Cerebellar cortex (tissue), 1 donor: ENCODE measurements around the gene CFAP77.
"Not testable (repeated sequence)": the region's sequence is repeated elsewhere in the genome, so short reads cannot be mapped to it uniquely, and the experiment has no call there.

Experiments used
- DNase-seq: peaks from one replicate; pipeline ENCODE4 v3.0.0-alpha.2; 2015; ENCODE audit warnings: low spot score

CFAP77 gene

GRCh38 chr9:132547976-132548730 lies 138.1 kb downstream of the CFAP77 start:
- DNase-seq, result no peak

GRCh38 chr9:132548751-132549640 lies 139.0 kb downstream of the CFAP77 start:
- no peak for DNase-seq

- DNase-seq, result no peak
Measured at GRCh38 chr9:132551556-132551955, 141.5 kb downstream of the CFAP77 start.

GRCh38 chr9:132552041-132552440 lies 142.0 kb downstream of the CFAP77 start:
- DNase-seq, result no peak

GRCh38 chr9:132554755-132555154 lies 144.7 kb downstream of the CFAP77 start:
- no peak for DNase-seq

- DNase-seq, result no peak
Measured at GRCh38 chr9:132555528-132555927, 145.5 kb downstream of the CFAP77 start.

- no peak for DNase-seq
Measured at GRCh38 chr9:132556235-132556634, 146.2 kb downstream of the CFAP77 start.

GRCh38 chr9:132556714-132557113 lies 146.7 kb downstream of the CFAP77 start:
- no peak for DNase-seq

GRCh38 chr9:132557159-132557558 lies 147.1 kb downstream of the CFAP77 start:
- DNase-seq, result no peak

- no peak for DNase-seq
Measured at GRCh38 chr9:132559711-132560110, 149.7 kb downstream of the CFAP77 start.

GRCh38 chr9:132560616-132561202 lies 150.7 kb downstream of the CFAP77 start:
- DNase-seq, result peak; percentile 80

GRCh38 chr9:132562306-132562573 lies 152.2 kb downstream of the CFAP77 start:
- DNase-seq, result no peak

GRCh38 chr9:132564526-132564925 lies 154.5 kb downstream of the CFAP77 start:
- DNase-seq, result no peak

GRCh38 chr9:132568787-132569186 lies 158.8 kb downstream of the CFAP77 start:
- DNase-seq, result not testable (repeated sequence)

GRCh38 chr9:132571806-132572600 lies 162.0 kb downstream of the CFAP77 start:
- DNase-seq, result no peak

GRCh38 chr9:132572921-132573320 lies 162.9 kb downstream of the CFAP77 start:
- DNase-seq, result no peak

- peak; percentile 89 for DNase-seq
Measured at GRCh38 chr9:132575005-132575609, 165.1 kb downstream of the CFAP77 start.

GRCh38 chr9:132575811-132576210 lies 165.8 kb downstream of the CFAP77 start:
- DNase-seq, result peak; percentile 4

GRCh38 chr9:132577119-132577518 lies 167.1 kb downstream of the CFAP77 start:
- no peak for DNase-seq

GRCh38 chr9:132578367-132578932 lies 168.4 kb downstream of the CFAP77 start:
- DNase-seq, result peak; percentile 35

GRCh38 chr9:132579427-132579798 lies 169.4 kb downstream of the CFAP77 start:
- peak; percentile 39 for DNase-seq
